Endometrial microvascular endothelial cells (primary cell): ENCODE measurements around the gene NHERF2. TPM values are rescaled to one million over a fixed set of nuclear protein-coding genes. Genes with fewer than 3 reads are reported as not detected.

Experiments
- in situ Hi-C: cut with HindIII; loops from 2 replicates; pipeline ENCODE4 v1.10.0; 2017; ENCODE audit warnings: low sequenced_read_pairs, low pct_unique_long_range_greater_than_20kb; ENCODE audit errors: inconsistent ontology term
- total RNA-seq: library from RNA; depleted of rRNA; stranded (reverse); fragments of >200 nt; gene quantifications from one replicate; pipeline ENCODE4 v1.2.3, GENCODE V29; 2015; ENCODE audit errors: inconsistent ontology term

Gene NHERF2
- total RNA-seq, 1 donor from 2014 or later: 194 TPM

- in situ Hi-C loops: loop anchor here (25.0 kb wide), 1 partner anchor 127 kb away; the partner anchor contains the start of gene TRAF7
Measured at GRCh38 chr16:2035431-2036199, 8.9 kb downstream of the NHERF2 start.

GRCh38 chr16:2036200-2036966, 9.7 kb downstream of the NHERF2 start:
- in situ Hi-C loops: loop anchor here (25.0 kb wide), 1 partner anchor 126 kb away; the partner anchor contains the start of gene TRAF7

GRCh38 chr16:2037115-2037514, 10.4 kb downstream of the NHERF2 start:
- in situ Hi-C loops: loop anchor here (25.0 kb wide), 1 partner anchor 125 kb away; the partner anchor contains the start of gene TRAF7

GRCh38 chr16:2037647-2038381, 11.1 kb downstream of the NHERF2 start:
- in situ Hi-C loops: loop anchor here (25.0 kb wide), 1 partner anchor 124 kb away; the partner anchor contains the start of gene TRAF7

- in situ Hi-C loops: loop anchor here (25.0 kb wide), 1 partner anchor 124 kb away; the partner anchor contains the start of gene TRAF7
Measured at GRCh38 chr16:2038382-2039231, 11.9 kb downstream of the NHERF2 start.

GRCh38 chr16:2039274-2040031, 12.8 kb downstream of the NHERF2 start:
- in situ Hi-C loops: loop anchor here (25.0 kb wide), 1 partner anchor 123 kb away; the partner anchor contains the start of gene TRAF7

GRCh38 chr16:2040041-2040786, 13.5 kb downstream of the NHERF2 start:
- in situ Hi-C loops: loop anchor here (25.0 kb wide), 1 partner anchor 122 kb away; the partner anchor contains the start of gene TRAF7

GRCh38 chr16:2040787-2041522, 14.3 kb downstream of the NHERF2 start:
- in situ Hi-C loops: loop anchor here (25.0 kb wide), 1 partner anchor 121 kb away; the partner anchor contains the start of gene TRAF7

GRCh38 chr16:2042171-2042985, 15.7 kb downstream of the NHERF2 start:
- in situ Hi-C loops: loop anchor here (25.0 kb wide), 1 partner anchor 120 kb away; the partner anchor contains the start of gene TRAF7

- in situ Hi-C loops: loop anchor here (25.0 kb wide), 1 partner anchor 119 kb away; the partner anchor contains the start of gene TRAF7
Measured at GRCh38 chr16:2042986-2043666, 16.4 kb downstream of the NHERF2 start.

GRCh38 chr16:2043667-2044451, 17.2 kb downstream of the NHERF2 start:
- in situ Hi-C loops: loop anchor here (25.0 kb wide), 1 partner anchor 118 kb away; the partner anchor contains the start of gene TRAF7

GRCh38 chr16:2044541-2044940, 17.8 kb downstream of the NHERF2 start:
- in situ Hi-C loops: loop anchor here (25.0 kb wide), 1 partner anchor 118 kb away; the partner anchor contains the start of gene TRAF7
